H1 (cell line): Measurements from ENCODE around the gene ABCG1. TPM values are rescaled to one million over a fixed set of nuclear protein-coding genes. Genes with fewer than 3 reads are reported as not detected.

Experiments used
- BACH1 ChIP-seq: IDR thresholded peaks from 2 replicates; pipeline ENCODE4 v1.6.1; 2012; ENCODE audit warnings: low read length, improper control_type of control experiment
- CEBPB ChIP-seq: IDR thresholded peaks from 2 replicates; pipeline ENCODE4 v1.6.1; 2012; ENCODE audit warnings: low read depth, low read length
- EP300 ChIP-seq, 2 experiments: IDR thresholded peaks; 1 replicate in 1 of 2; 2 replicates in 1 of 2; pipeline ENCODE4 v1.6.1; 2011 to 2012; ENCODE audit warnings: low read depth in 2 of 2, low read length in 2 of 2, mild to moderate bottlenecking in 2 of 2, borderline replicate concordance in 1 of 2, inconsistent platforms in 1 of 2, moderate library complexity in 1 of 2
- PHF8 ChIP-seq: fragments of 200-600 bp; sonication (generic); conservative IDR thresholded peaks from 2 replicates; pipeline ENCODE4 v1.7.1; 2012; ENCODE audit warnings: low read depth, mild to moderate bottlenecking, inconsistent platforms, low read length, moderate library complexity
- POLR2A ChIP-seq, 2 experiments: IDR thresholded peaks; 1 replicate in 1 of 2; 2 replicates in 1 of 2; pipeline ENCODE4 v1.6.1; 2011; ENCODE audit warnings: low read depth in 2 of 2, low read length in 2 of 2, mild to moderate bottlenecking in 2 of 2; ENCODE audit errors: control extremely low read depth in 1 of 2
- RFX5 ChIP-seq: IDR thresholded peaks from 2 replicates; pipeline ENCODE4 v1.6.1; 2011; ENCODE audit warnings: low read depth, low read length, improper control_type of control experiment, borderline replicate concordance
- SRF ChIP-seq: IDR thresholded peaks from 2 replicates; pipeline ENCODE4 v1.6.1; 2011; ENCODE audit warnings: mild to moderate bottlenecking, low read depth, low read length, moderate library complexity
- TAF1 ChIP-seq: IDR thresholded peaks from 2 replicates; pipeline ENCODE4 v1.6.1; 2011; ENCODE audit warnings: mild to moderate bottlenecking, low read depth, low read length
- polyA plus RNA-seq, 7 experiments: library from polyadenylated mRNA; depleted of rRNA in 3 of 7; stranded (reverse) in 5 of 7; unstranded in 2 of 7; fragments of >200 nt in 5 of 7; fragments of 200-250 nt in 2 of 7; gene quantifications; 1 replicate in 5 of 7; 2 replicates in 1 of 7; 4 replicates in 1 of 7; pipeline versions ENCODE4 v1.2.1 to v1.2.3, GENCODE V29; 2011 to 2013; ENCODE audit warnings: missing spikeins in 2 of 7, mixed read lengths in 2 of 7
- total RNA-seq: library from RNA; stranded (reverse); fragmentation: NEBNext Ultra II Directional; extraction: Animal tissue kit (Norgen Biotek cat#: 25700); gene quantifications from 2 replicates; pipeline ENCODE4 v1.2.1, GENCODE V29; 2021
- TF ChIP-seq, protein P1 (sequence below): fragments of 300-600 bp; sonication (generic); IDR thresholded peaks from 2 replicates; pipeline ENCODE4 v1.7.1; 2012; ENCODE audit warnings: low read length, moderate library complexity, mild to moderate bottlenecking, inconsistent platforms; ENCODE audit not compliant: insufficient replicate concordance

Gene ABCG1
- total and polyA plus RNA-seq, 2 of the 8 experiments (the other 6 are each of a cell fraction or from before 2014, with no cell fraction given), result 2.1 to 4.0 TPM

DNA sequence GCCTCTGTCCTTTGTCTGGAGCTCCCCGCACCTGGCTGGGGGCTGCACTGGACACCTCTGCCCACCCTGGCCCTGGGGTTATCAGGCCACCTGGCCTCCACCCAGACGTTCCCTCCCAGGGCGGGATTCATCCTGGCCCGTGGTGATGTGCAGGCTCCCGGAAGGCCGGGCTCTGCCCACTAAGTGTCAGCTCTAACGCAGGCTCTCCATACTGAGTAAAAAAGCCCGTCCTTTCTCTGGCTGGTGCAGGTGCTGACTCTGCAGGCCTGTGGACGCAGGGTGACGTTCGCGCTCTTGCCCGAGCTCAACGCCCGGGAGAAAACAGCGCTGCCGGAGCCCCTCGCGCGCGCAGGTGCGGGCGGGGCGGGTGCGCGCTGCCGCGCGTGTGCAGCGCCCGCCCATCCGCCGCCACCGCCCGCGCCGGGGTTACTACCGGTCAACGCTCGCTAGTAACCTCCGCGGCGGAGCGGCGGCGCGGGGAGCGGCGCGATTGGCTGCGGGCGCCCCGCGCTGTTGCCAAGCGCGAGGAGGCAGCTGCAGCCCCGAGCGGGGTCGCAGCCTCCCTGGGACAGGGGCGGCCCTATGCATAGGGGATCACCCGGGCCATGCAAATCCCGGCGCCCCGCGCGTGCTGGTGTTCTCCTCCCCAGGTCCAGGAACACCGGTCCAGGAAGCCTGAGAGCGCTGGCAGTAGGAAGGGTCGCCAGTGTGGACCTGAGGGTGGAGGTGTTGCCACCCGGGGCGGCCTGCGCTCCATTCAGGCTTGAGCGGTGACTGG, 15.7 kb downstream of the ABCG1 start (continued):
- TF ChIP-seq, protein P1, sequence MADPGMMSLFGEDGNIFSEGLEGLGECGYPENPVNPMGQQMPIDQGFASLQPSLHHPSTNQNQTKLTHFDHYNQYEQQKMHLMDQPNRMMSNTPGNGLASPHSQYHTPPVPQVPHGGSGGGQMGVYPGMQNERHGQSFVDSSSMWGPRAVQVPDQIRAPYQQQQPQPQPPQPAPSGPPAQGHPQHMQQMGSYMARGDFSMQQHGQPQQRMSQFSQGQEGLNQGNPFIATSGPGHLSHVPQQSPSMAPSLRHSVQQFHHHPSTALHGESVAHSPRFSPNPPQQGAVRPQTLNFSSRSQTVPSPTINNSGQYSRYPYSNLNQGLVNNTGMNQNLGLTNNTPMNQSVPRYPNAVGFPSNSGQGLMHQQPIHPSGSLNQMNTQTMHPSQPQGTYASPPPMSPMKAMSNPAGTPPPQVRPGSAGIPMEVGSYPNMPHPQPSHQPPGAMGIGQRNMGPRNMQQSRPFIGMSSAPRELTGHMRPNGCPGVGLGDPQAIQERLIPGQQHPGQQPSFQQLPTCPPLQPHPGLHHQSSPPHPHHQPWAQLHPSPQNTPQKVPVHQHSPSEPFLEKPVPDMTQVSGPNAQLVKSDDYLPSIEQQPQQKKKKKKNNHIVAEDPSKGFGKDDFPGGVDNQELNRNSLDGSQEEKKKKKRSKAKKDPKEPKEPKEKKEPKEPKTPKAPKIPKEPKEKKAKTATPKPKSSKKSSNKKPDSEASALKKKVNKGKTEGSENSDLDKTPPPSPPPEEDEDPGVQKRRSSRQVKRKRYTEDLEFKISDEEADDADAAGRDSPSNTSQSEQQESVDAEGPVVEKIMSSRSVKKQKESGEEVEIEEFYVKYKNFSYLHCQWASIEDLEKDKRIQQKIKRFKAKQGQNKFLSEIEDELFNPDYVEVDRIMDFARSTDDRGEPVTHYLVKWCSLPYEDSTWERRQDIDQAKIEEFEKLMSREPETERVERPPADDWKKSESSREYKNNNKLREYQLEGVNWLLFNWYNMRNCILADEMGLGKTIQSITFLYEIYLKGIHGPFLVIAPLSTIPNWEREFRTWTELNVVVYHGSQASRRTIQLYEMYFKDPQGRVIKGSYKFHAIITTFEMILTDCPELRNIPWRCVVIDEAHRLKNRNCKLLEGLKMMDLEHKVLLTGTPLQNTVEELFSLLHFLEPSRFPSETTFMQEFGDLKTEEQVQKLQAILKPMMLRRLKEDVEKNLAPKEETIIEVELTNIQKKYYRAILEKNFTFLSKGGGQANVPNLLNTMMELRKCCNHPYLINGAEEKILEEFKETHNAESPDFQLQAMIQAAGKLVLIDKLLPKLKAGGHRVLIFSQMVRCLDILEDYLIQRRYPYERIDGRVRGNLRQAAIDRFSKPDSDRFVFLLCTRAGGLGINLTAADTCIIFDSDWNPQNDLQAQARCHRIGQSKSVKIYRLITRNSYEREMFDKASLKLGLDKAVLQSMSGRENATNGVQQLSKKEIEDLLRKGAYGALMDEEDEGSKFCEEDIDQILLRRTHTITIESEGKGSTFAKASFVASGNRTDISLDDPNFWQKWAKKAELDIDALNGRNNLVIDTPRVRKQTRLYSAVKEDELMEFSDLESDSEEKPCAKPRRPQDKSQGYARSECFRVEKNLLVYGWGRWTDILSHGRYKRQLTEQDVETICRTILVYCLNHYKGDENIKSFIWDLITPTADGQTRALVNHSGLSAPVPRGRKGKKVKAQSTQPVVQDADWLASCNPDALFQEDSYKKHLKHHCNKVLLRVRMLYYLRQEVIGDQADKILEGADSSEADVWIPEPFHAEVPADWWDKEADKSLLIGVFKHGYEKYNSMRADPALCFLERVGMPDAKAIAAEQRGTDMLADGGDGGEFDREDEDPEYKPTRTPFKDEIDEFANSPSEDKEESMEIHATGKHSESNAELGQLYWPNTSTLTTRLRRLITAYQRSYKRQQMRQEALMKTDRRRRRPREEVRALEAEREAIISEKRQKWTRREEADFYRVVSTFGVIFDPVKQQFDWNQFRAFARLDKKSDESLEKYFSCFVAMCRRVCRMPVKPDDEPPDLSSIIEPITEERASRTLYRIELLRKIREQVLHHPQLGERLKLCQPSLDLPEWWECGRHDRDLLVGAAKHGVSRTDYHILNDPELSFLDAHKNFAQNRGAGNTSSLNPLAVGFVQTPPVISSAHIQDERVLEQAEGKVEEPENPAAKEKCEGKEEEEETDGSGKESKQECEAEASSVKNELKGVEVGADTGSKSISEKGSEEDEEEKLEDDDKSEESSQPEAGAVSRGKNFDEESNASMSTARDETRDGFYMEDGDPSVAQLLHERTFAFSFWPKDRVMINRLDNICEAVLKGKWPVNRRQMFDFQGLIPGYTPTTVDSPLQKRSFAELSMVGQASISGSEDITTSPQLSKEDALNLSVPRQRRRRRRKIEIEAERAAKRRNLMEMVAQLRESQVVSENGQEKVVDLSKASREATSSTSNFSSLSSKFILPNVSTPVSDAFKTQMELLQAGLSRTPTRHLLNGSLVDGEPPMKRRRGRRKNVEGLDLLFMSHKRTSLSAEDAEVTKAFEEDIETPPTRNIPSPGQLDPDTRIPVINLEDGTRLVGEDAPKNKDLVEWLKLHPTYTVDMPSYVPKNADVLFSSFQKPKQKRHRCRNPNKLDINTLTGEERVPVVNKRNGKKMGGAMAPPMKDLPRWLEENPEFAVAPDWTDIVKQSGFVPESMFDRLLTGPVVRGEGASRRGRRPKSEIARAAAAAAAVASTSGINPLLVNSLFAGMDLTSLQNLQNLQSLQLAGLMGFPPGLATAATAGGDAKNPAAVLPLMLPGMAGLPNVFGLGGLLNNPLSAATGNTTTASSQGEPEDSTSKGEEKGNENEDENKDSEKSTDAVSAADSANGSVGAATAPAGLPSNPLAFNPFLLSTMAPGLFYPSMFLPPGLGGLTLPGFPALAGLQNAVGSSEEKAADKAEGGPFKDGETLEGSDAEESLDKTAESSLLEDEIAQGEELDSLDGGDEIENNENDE, result no peak
- TF ChIP-seq BACH1, result peak; percentile 30; the same call in 1 of the 2 replicates
- peak in 1 of 2 experiments; percentile 1; a peak in 1 of 3 replicates for TF ChIP-seq POLR2A (IDR thresholded peaks at IDR 0.05; ENCODE audit: control extremely low read depth in 1 of 2, low read depth in 2 of 2, low read length in 2 of 2)
- no peak for TF ChIP-seq CEBPB
- peak; percentile 74; the same call in 1 of the 2 replicates for TF ChIP-seq RFX5
- TF ChIP-seq TAF1, result peak; percentile 24; the same call in 1 of the 2 replicates
- peak; percentile 29; the same call in 1 of the 2 replicates for TF ChIP-seq PHF8
- TF ChIP-seq EP300 (IDR thresholded peaks at IDR 0.05; ENCODE audit: borderline replicate concordance in 1 of 2, low read depth in 2 of 2, low read length in 2 of 2), result 0 out of 3 replicates have a peak, but pooled peaks of 1 of the 2 experiments have one; percentile 36
- TF ChIP-seq SRF, result no peak
